SHP77 (cell line): ENCODE measurements around the gene NGDN.
"Not testable (repeated sequence)": the region's sequence is repeated elsewhere in the genome, so short reads cannot be mapped to it uniquely, and the experiment has no call there.

Source experiments
- DNase-seq, 2 experiments: peaks; one replicate each; lab custom pipeline; 2025; lab: John Stamatoyannopoulos, UW

Gene NGDN

GRCh38 chr14:23469127-23469905, at the start of gene NGDN:
Gene NGDN, plus strand, starts transcription at chr14:23469703. Its CDS starts 13 bp downstream, at chr14:23469716.
- DNase-seq: peak; percentile 100

GRCh38 chr14:23421594-23421993, 47.9 kb upstream of the NGDN start:
- DNase-seq: no peak

DNA sequence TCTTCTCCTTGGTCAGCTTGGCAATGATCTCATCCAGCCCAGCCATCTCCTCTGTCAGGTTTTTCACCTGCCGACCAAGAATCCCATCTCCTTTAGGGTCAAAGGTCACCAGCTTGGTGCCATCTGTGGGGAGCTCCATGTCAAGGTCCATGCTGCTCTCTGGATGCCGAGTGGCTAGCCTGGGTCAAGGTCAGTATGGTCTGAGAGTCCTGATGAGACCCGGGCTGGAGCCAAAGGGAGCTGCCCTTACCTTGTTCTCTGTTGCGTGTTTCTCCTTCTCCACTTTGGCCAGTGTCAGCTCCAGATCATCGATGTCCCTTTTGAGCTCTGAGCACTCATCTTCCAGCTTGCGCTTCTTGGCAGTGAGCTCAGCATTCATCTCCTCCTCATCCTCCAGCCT, 45.8 kb upstream of the NGDN start:
- DNase-seq: no peak

DNA sequence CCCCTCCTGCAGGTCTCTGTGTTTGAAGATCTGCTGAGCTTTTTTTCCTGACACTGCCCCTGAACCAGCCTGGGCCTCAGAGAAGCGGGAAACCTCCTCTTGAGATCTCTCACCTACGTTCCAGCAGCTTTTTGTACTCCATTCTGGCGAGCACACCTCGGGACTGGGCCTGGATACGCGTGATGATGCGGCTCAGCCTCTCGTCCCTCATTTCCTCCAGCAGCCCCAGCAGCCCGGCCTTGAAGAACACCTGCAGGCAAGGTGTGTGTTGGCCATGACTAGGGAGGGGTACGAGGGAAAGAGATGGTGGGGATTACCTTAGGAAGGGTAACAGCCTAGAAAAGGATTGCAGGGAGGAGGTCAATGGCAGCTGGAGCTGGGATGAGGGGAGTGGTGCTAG, 44.3 kb upstream of the NGDN start:
- no peak for DNase-seq

- DNase-seq: not testable (repeated sequence)
Observed at GRCh38 chr14:23425798-23426197, 43.7 kb upstream of the NGDN start.

DNA sequence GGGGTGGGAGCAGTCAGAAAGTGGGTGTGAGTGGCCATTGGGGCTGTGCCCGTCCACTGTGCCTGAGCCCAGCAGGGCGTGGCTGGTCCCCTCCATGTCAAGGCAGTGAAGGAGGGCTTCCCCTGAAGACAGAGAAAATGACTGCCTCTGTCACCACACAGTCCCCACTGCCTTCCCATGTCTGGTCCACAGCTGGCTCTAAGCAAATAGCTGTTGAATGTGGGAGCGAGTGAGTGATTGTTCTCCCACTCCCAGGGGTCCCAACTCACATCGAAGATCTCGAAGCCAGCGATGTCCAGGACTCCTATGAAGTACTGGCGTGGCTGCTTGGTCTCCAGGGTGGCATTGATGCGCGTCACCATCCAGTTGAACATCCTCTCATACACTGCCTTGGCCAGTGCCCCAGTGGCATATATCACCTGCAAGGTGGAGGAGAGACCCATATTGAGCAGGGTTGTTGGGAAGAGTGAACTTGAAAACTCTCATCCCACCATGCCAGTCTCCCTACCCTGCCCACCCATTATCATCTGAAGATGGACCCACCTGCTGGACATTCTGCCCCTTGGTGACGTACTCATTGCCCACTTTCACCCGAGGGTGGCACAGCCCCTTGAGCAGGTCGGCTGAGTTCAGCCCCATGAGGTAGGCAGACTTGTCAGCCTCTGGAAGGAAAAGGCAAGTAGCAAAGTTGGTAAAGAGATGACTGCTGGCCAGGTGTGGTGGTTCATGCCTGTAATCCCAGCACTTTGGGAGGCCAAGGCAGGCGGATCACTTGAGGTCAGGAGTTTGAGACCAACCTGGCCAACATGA, 40.6 kb upstream of the NGDN start:
- no peak for DNase-seq

DNA sequence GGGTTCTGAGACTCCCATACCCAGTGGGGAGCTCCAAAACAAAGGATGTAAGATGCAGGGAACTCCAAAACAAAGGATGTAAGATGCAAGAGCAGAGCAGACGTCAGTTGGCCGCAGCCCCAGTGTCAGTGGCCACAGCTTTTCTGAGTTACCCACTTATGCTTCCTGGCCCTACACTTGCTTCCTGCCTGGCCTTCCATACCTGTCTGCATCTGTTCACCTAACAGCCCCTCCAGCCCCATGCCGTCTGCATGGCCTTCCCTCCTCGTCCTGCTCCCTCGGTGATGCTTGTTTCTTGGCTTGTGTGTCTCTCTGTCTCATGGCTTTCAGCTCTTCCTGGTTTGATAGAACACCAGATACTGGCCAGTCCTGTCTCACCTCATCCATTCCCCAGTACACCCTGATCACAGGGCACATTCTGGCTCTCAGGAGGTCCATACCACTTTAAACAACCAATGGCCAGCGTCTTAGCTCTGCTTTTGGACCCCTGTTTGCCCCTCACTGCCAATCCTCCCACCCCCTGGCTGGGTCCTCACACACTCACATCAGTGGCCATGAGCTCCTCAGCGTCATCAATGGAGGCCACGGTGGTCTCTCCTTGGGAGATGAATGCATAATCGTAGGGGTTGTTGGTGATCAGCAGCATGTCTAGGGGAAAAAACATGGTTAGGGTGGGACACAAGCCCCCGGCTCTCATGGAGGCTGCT, 39.3 kb upstream of the NGDN start:
- DNase-seq: no peak

GRCh38 chr14:23430723-23431085, 38.8 kb upstream of the NGDN start:
- peak in 1 of 2 experiments; percentile 4 for DNase-seq

- no peak for DNase-seq
Observed at GRCh38 chr14:23431486-23431885, 38.0 kb upstream of the NGDN start.

DNA sequence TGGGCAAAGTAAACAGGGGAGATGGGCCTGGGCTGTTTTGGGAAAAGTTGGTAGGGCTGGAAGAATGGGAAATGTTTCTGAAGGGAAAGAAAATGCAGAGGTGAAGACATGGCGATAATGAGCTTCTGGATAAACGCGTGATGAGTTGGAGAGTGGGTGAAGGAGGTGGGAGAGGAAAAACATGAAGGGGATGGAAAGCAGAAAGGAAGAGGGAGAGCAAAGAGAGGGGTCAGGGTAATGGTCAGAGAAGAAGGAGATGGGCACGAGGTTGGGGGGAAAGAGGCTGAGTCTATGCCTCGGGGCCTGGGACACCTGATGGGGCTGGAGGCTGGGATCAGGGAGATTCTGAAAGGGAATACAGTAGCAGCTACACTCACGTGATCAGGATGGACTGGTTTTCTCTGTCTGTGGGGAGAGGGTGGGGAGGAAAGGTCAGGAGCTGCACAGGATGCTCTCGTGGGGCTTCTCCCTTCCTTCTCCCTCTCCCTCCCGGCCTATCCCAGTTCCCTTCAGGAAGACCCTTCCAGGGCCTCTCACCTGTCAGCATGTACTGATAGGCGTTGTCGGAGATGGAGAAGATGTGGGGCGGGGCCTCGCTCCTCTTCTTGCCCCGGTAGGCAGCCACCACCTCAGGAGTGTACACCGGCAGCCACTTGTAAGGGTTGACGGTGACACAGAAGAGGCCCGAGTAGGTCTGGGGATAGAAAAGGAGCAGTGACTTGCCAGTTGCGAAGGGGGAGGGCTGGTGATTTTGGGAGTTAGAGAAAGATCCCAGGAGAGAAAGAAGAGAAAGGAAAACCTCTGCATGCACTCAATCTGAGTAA, 37.2 kb upstream of the NGDN start:
- no peak for DNase-seq

GRCh38 chr14:23432946-23433345, 36.6 kb upstream of the NGDN start:
- DNase-seq: no peak

GRCh38 chr14:23433457-23433856, 36.0 kb upstream of the NGDN start:
- no peak for DNase-seq

- DNase-seq: no peak
Observed at GRCh38 chr14:23434488-23435222, 34.8 kb upstream of the NGDN start.

- DNase-seq: no peak
Observed at GRCh38 chr14:23435543-23436326, 33.8 kb upstream of the NGDN start, which contains the start of gene MYH7. Gene MYH7, minus strand, starts transcription at chr14:23435660. Its CDS starts 1,928 bp downstream, at chr14:23433732.

- no peak for DNase-seq
Observed at GRCh38 chr14:23436327-23437132, 33.0 kb upstream of the NGDN start.

DNA sequence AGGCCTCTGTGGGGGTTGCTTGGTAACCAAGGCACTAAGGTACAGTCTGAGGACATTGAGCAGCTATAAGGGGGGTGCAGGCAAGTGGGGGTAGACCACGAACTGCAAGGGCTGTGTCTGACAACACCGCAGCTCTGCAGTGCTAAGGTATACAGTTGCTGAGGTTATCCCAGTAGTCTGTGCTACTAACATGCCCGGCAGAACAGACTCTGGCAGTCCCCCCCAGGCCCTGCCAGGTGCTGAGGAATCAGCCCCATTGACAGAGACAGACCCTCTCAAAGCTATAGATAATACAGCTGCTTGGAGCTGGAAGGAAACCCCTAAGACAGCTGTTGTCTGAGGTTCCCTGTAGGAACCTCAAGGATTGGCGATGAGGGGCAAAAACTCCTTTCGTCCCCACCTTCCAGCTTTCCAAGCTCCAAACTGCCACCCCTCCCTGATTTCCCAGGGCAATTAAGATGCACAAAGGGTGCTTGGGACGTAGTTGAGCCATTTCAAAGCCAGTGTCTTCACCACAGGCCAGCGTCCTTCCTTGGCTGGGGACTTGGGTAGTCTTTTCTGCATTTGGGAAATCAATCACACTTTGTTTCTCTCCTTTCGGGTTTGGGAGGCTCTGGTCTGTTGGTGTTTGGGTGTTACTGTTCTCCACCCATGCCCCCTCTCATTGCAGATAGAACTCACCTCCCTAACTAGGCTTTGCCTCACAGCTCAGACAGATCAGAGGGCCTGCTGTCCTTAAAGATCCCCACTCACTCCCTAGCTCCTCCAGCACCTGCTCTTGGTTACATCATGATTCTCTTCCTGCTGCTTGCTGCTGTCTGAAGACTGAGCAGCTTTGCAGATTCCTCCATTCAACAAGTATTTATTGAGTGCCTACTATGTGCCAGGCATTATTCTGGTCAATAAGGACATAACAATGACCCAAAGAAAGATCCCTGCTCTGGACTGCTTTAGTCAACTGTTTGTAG, 32.1 kb upstream of the NGDN start:
- DNase-seq: no peak

- no peak for DNase-seq
Observed at GRCh38 chr14:23438101-23438971, 31.2 kb upstream of the NGDN start.
